GM12865 (cell line): ENCODE results near the gene NINJ1.

Source experiments
- DNase-seq: peaks from one replicate; pipeline ENCODE4 v3.0.0; 2010; ENCODE audit warnings: low read depth
- H3K4me3 ChIP-seq: 2 replicates; pipeline ENCODE4 v1.5.1; 2011; ENCODE audit warnings: mild to moderate bottlenecking, low read depth, low read length, control low read depth
- CTCF ChIP-seq: IDR thresholded peaks from 2 replicates; pipeline ENCODE4 v1.5.1; 2011; ENCODE audit warnings: low read length, control low read depth, low read depth, inconsistent platforms; ENCODE audit not compliant: insufficient read depth; ENCODE audit errors: missing control alignments

NINJ1 gene

GRCh38 chr9:93159601-93160471 lies 25.8 kb upstream of the NINJ1 start:
- peak; percentile 78 for DNase-seq
- TF ChIP-seq CTCF: peak; percentile 99
- no peak overlapping the region for H3K4me3 ChIP-seq

- TF ChIP-seq CTCF: no peak
- H3K4me3 ChIP-seq: no peak overlapping the region
- DNase-seq: peak; percentile 84
Observed at GRCh38 chr9:93156475-93157008, 22.5 kb upstream of the NINJ1 start.

GRCh38 chr9:93155716-93156474 lies 21.8 kb upstream of the NINJ1 start:
- TF ChIP-seq CTCF: no peak
- DNase-seq: no peak
- H3K4me3 ChIP-seq: no peak overlapping the region

GRCh38 chr9:93154293-93154903 lies 20.3 kb upstream of the NINJ1 start:
- TF ChIP-seq CTCF: peak; percentile 57
- DNase-seq: no peak
- no peak overlapping the region for H3K4me3 ChIP-seq

- no peak for TF ChIP-seq CTCF
- DNase-seq: no peak
- no peak overlapping the region for H3K4me3 ChIP-seq
Observed at GRCh38 chr9:93151097-93151784, 17.2 kb upstream of the NINJ1 start.

GRCh38 chr9:93149361-93149760 lies 15.3 kb upstream of the NINJ1 start:
- H3K4me3 ChIP-seq: no peak overlapping the region
- DNase-seq: no peak
- no peak for TF ChIP-seq CTCF
